ENCODE results near the gene WDR38. TPM values are rescaled to one million over a fixed set of nuclear protein-coding genes. Genes with fewer than 3 reads are reported as not detected.

WDR38 gene
- total and polyA plus RNA-seq, 9 of the 15 experiments (the other 6 are each of a cell fraction or from before 2014, with no cell fraction given) = not detected

DNA sequence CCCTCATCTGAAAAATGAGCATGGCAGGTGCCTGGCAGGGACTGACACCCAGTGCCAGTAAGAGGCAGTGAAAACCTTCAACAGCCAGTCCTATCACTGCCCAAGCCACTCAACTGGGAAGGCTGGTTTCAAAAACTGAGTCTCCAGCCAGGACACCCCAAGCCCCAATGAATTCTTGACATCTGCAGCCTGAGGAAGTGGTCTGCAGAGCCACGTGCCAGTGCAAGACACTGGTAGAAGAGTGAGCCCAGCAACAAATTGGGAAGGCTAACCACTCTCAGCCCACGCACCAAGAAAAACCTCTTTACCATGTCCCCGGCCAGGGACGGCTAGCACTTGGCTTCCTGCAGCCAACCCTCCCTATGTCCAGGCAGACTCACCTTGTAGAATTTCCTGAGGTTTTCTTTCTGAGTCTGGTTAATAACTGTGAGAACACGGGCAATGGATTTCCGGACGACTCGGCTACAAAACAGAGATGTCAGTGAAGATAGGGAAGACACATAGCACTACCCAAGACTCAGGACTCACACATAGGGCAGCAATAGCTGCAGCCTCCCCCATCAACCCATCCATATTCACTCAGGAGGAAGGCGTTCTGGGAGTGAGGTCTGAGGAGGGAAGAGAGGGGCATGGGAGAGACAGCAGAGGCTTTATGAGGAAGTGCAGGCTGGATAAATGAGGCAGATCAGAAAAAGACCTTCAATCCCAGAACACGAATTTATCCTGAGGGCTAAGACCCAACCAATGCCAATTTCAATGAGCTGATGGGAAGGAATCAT lies 6.7 kb downstream of the WDR38 start (continued):
- TF ChIP-seq, protein P1, sequence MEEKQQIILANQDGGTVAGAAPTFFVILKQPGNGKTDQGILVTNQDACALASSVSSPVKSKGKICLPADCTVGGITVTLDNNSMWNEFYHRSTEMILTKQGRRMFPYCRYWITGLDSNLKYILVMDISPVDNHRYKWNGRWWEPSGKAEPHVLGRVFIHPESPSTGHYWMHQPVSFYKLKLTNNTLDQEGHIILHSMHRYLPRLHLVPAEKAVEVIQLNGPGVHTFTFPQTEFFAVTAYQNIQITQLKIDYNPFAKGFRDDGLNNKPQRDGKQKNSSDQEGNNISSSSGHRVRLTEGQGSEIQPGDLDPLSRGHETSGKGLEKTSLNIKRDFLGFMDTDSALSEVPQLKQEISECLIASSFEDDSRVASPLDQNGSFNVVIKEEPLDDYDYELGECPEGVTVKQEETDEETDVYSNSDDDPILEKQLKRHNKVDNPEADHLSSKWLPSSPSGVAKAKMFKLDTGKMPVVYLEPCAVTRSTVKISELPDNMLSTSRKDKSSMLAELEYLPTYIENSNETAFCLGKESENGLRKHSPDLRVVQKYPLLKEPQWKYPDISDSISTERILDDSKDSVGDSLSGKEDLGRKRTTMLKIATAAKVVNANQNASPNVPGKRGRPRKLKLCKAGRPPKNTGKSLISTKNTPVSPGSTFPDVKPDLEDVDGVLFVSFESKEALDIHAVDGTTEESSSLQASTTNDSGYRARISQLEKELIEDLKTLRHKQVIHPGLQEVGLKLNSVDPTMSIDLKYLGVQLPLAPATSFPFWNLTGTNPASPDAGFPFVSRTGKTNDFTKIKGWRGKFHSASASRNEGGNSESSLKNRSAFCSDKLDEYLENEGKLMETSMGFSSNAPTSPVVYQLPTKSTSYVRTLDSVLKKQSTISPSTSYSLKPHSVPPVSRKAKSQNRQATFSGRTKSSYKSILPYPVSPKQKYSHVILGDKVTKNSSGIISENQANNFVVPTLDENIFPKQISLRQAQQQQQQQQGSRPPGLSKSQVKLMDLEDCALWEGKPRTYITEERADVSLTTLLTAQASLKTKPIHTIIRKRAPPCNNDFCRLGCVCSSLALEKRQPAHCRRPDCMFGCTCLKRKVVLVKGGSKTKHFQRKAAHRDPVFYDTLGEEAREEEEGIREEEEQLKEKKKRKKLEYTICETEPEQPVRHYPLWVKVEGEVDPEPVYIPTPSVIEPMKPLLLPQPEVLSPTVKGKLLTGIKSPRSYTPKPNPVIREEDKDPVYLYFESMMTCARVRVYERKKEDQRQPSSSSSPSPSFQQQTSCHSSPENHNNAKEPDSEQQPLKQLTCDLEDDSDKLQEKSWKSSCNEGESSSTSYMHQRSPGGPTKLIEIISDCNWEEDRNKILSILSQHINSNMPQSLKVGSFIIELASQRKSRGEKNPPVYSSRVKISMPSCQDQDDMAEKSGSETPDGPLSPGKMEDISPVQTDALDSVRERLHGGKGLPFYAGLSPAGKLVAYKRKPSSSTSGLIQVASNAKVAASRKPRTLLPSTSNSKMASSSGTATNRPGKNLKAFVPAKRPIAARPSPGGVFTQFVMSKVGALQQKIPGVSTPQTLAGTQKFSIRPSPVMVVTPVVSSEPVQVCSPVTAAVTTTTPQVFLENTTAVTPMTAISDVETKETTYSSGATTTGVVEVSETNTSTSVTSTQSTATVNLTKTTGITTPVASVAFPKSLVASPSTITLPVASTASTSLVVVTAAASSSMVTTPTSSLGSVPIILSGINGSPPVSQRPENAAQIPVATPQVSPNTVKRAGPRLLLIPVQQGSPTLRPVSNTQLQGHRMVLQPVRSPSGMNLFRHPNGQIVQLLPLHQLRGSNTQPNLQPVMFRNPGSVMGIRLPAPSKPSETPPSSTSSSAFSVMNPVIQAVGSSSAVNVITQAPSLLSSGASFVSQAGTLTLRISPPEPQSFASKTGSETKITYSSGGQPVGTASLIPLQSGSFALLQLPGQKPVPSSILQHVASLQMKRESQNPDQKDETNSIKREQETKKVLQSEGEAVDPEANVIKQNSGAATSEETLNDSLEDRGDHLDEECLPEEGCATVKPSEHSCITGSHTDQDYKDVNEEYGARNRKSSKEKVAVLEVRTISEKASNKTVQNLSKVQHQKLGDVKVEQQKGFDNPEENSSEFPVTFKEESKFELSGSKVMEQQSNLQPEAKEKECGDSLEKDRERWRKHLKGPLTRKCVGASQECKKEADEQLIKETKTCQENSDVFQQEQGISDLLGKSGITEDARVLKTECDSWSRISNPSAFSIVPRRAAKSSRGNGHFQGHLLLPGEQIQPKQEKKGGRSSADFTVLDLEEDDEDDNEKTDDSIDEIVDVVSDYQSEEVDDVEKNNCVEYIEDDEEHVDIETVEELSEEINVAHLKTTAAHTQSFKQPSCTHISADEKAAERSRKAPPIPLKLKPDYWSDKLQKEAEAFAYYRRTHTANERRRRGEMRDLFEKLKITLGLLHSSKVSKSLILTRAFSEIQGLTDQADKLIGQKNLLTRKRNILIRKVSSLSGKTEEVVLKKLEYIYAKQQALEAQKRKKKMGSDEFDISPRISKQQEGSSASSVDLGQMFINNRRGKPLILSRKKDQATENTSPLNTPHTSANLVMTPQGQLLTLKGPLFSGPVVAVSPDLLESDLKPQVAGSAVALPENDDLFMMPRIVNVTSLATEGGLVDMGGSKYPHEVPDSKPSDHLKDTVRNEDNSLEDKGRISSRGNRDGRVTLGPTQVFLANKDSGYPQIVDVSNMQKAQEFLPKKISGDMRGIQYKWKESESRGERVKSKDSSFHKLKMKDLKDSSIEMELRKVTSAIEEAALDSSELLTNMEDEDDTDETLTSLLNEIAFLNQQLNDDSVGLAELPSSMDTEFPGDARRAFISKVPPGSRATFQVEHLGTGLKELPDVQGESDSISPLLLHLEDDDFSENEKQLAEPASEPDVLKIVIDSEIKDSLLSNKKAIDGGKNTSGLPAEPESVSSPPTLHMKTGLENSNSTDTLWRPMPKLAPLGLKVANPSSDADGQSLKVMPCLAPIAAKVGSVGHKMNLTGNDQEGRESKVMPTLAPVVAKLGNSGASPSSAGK (IDR thresholded peaks at IDR 0.05) = no peak
- TF ChIP-seq ZNF75A (CRISPR knock-in tag; IDR thresholded peaks at IDR 0.05) = no peak

All from K562 (cell line).